ENCODE results near the gene KCNQ1. TPM values are rescaled to one million over a fixed set of nuclear protein-coding genes. Genes with fewer than 3 reads are reported as not detected.

Gene KCNQ1
- polyA plus RNA-seq, 5 donors: 6.2 to 11.5 (median 8.5) TPM

DNA sequence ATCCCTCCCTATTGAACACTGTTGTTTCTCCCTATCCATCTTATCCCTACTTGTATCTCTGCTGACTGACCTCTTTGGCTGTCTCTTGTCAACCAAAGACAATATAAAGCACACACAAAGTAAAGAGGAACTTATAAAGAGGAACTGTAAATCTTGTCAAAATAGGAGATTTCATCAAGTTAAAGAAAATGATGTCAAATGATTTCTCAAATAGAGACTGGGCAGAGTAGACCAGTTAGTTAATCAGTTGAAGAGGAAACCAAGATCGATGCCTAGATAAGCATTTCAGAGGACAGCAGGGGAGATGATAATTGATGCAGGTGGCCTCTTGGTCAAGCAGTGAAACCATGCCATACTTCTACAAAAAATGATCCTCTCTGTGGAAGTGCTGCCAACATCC is 232.3 kb downstream of the KCNQ1 start:
- DNase-seq: no peak

- no peak for DNase-seq
Measured at GRCh38 chr11:2678396-2678795, 233.6 kb downstream of the KCNQ1 start.

GRCh38 chr11:2679011-2679676 is 234.3 kb downstream of the KCNQ1 start:
- no peak for DNase-seq

DNA sequence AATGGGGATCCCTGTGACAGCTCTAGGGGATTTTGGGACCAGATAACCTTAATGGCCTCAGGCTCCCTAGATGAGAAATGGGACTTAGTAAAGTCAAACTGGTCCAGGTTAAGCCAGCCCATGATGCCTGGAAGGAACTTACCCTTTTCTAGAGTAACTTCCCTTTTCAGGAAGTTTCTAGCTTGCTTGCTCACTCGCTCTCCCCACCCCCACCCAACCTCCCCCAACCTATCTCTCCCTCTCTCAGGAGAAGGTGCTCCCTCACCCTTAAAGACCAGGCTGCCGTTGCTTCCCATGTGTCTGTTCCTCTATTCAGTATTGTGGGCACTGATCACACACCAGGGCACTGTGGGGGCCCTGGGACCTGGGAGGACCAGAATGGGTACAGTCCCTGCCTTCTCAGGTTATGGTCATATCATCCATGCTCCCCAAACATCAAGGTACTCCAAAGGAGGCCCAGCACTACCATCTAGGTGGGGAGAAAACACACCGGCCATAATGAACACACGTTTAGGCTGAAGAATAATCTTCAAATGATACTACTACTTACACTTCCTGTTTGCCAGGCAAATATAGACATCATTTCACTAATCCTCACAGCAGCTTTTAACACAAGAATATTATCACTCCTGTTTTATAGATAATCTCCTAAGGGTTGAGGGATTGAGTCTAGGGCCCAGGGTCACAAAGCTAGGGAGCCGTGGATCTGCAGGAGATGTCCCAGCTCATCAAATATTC is 236.8 kb downstream of the KCNQ1 start:
- DNase-seq: no peak

DNA sequence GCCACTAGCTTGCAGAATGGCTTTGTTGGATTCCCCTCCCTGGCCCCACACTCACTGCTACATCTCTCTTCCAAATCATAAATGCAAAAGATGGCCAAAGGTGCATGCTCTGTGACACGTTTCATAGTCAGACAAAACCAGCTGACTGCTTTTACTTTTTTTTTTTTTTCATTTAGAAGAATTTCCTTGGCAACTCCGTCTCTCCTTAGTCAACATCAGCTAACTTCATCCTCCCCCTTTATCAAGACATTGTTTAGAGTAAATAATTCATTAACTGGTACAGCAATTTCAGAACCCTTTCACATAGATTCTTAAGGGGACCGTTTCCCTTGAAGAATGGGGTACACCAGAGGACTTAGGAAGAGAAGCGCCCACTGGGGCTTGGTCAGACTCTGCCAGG is 239.0 kb downstream of the KCNQ1 start:
- no peak for DNase-seq

GRCh38 chr11:2684581-2684980 is 239.8 kb downstream of the KCNQ1 start:
- no peak for DNase-seq

DNA sequence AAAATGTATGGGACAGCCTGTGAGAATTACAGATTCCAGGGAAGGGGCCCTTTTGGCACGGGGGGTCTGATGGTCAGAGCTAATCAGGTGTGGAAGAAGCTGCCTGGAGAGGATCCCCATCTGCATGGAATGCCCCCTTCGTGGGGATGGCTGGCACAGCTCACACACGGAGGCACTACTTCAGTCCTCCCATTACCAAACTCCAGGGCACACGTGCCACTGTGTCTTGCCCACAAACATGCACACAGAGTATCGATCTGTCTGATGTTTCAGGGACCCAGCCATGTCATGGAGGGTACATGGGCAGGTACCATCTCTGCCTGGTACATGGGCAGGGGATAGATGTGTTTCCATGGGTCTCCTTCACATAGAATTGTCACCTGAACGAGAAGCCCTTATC is 240.2 kb downstream of the KCNQ1 start:
- no peak for DNase-seq

DNA sequence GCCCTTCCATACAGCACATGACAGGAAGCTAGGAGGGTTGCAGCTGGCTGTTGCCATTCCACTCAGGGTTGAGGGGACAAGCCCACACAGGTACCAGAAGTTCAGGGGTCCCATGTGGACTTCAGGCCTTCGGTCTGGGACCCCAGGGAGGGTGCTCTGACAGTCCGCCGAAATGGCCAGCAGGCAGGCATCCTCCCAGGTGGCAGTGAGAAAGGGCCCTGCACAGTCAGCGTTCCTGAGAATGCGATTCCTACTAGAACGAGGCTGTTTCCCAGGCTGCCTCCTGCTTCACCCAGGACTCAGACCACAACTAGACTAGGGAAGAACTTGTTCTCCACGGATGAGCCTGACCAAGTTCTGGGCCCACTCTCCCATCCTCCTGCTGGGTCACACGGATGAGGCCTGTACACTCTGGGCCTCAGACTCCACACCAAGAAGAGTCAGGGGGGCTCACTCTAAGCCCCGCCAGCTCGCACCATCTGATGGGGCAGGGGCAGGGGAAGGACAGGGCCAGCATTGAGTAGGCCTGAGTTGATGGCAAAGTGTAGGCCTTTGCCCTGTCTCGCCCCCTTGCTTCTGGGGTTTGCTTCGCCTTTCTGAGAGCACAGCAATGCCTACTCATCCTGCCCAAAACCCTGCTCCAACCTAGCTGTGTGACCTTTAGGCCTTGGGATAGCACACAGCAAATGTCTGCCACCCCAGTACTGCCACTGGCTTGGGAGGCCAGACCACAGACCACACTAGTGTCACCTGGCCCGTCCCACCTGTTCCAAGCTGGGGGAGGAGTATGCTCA is 241.0 kb downstream of the KCNQ1 start:
- DNase-seq: no peak

DNA sequence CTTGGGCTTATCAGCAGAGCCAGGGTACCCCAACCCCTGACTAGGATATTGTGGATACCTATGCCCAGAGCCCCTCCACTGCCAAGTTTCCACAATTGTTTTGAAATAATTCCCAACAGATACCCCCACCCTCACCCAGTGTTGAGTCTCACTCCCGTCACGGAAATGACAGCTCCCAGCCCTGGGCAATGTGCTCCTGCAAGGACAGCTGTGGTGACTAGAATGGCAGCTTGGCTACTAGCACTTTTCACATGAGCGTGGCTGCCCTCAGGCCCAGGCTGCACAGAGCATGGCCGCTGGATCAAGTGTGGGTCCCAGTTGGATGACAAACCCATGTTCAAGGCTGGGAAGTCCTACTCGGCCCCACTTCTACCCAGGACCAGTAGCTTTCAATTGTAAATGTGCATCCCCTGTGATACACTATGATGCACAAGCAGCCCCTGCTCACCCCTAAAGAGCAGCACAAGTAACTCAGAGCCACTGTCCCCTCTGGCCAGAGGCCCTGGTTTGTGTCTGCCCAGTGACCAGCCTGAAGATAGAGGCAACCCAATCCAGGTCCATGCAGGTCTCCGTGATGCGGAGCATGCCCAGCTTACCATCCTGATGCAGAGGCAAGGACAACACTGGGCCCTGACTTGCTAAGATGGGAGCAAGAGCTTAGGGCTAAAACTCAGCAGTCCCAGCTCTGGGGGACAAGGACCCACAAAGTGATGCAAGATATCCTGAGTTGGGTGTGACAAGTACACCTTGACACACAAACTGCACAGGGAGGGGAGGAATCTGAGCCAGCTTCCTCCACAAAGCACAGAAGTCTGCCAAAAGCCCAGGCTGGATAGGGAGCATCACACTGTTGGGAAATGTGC is 241.8 kb downstream of the KCNQ1 start:
- DNase-seq: no peak

DNA sequence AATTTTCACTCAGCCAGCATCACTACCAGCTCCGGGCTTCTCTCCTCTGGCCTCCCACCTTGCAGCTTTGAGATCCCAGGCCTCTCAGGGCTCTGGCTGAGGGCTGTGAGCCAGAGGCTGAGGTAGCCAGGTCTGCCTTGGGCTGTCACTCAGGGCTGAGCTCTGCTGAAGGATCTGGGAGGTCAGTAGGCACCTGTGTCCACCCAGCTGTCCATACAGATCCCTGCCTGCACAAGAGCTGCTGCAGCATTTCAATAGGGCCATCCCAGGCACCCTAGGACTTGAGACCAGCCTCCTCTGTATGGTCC is 242.4 kb downstream of the KCNQ1 start:
- no peak for DNase-seq

DNA sequence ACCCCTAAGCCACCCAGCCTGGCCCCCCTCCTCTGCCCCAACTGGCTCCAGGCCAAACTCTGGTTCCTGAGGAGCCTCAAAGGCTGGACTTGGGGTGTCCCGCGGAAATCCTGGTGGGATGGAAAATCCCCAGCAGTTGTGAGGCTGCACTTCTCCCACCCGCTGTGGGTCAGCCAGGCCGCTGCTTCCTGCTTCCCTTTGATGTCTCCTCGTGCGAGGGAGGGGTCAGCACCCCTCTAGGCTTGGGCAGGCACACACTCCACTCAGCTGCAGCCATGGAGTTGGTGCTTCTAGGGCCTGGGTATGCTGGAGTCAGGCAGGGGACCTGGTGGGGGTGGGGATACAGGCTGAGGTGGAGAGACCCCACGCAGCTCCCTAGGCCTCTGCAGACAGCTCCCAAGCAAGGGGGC is 243.0 kb downstream of the KCNQ1 start:
- DNase-seq: no peak

DNA sequence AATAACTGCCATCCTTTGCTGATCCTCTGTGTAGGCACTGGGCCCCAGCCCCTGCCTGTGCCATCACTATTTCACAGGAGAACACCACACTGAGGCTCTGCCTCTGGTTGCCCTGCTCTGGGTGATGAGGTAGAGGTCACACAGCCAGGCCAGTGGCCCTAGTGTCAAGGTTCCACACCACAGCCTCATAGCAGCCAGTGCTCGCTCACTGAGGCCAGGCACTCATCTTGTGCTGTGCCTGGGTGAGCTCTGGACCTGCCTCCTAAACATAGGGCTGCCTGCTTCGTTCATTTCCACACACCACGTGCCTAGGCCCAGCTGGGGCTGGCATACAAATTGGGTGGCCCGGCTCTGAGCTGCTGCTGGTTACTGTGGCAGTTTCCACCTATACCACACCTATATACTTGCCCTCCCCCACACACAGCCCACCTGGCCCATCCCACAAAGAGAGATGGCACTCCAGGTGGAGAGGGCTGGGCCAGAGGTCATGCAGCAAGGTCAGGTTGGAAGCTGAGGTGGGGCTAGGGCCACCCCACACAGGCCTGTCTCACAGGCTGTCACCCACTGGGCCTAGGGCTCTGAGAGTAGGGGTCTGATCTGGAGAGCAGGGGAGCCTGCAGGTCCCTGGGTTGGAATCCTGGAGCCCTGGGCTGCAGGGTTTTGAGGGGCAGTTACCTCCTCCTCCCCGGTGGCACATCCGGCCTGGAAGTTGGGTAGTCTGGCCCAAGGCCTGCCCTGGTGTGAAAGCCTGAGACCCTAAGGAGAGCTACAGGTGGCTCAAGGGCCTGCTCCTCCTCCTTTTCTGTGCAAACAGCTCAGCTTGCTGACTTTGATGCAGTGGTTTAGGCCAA is 243.8 kb downstream of the KCNQ1 start:
- DNase-seq: no peak

GRCh38 chr11:2689651-2690575 is 245.1 kb downstream of the KCNQ1 start:
- no peak for DNase-seq

- no peak for DNase-seq
Measured at GRCh38 chr11:2690596-2691354, 246.0 kb downstream of the KCNQ1 start.

DNA sequence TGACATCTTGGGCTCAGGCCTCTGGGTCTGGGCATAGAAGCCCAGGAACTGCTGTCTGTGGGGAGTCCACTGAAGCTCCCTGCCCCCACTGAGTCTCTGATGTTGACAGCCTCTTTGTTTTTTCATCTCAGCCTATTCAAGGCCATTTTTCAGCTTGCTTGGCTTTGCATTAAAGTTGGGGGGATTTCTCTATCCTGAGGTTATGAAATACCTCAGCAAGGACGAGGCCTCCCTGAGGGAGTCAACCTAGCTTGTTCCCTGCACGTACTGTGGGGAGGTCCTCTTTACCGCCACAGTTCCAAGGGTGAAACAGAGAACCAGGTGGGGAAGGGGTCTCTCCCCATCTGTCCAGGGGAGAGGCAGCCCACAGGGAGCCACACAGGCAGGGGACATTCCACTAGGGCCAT is 246.6 kb downstream of the KCNQ1 start:
- no peak for DNase-seq

- DNase-seq: peak in 1 of 2 donors; percentile 48
Measured at GRCh38 chr11:2691991-2692875, 247.4 kb downstream of the KCNQ1 start.

DNA sequence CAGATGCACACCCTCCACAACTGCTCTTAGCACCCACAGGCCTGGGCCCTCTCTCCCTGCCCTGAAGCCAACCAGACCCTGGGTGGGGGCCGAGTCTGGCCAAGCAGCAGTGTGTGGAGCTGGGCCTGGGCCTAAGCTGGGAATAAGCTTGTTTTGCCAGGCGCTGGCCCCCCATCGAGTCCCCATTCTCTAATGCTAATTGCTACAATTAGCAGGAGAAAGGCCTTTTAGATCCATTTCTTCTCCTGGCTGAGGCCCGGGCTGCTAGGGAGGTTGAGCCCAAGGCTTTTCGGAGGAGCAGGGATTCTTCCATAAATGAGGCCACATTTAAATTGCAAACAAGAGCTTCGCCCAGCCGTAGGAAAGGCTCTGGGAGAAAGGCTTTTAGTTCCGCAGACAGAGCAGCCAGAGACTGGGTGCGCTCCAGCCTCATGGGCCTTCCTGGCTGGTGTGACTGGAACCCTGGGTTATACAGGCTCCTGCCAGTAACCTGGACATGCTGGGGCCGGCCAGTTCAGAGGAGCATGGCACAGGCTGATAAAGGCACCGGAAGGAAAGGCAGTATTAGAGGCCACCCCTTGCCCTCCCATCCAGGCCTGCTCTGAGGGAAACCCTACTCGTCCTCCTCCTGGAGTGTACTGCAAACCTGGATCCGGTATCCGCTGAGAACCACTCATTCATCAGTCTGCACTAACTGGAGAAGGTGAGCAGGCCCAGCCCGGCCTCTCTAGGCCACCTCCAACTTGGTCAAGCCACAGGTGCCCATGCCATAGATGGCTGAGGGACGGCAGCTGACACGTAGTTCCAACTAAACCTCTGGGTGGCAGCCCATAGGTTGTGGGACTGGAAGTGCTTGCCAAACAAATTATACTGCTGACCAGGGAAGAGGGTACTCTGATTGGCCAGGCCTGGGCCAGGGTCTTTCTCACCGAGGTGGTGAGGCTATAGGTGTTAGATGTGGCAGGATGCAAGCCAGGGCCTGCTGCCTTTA is 248.8 kb downstream of the KCNQ1 start:
- no peak for DNase-seq

All from right lung (tissue), 5 donors.